Calu3 (cell line): ENCODE data around the gene FUT7. TPM values are rescaled to one million over a fixed set of nuclear protein-coding genes. Genes with fewer than 3 reads are reported as not detected.
"Not testable (repeated sequence)": the region's sequence is repeated elsewhere in the genome, so short reads cannot be mapped to it uniquely, and the experiment has no call there.

Experiments used
- BruUV-seq: library from RNA; stranded (reverse); fragments of 400-500 nt; replicated peaks from 2 replicates; lab custom pipeline; 2021; lab: Mats Ljungman, UMichigan
- CTCF ChIA-PET: fragments of 300-600 bp; sonication (Branson Sonifier 250); formaldehyde crosslinking; loops from one replicate; lab custom pipeline; 2022; ENCODE audit warnings: antibody characterized with exemption; lab: Charles Lee
- DNase-seq: peaks from one replicate; pipeline ENCODE4 v3.0.0; 2022
- H3K27ac Mint-ChIP-seq: one replicate; pipeline ENCODE4 v1.8.0; 2022; ENCODE audit warnings: mixed read lengths; ENCODE audit not compliant: unreplicated experiment
- H3K27me3 Mint-ChIP-seq: one replicate; pipeline ENCODE4 v1.8.0; 2022; ENCODE audit warnings: mixed read lengths; ENCODE audit not compliant: unreplicated experiment
- H3K36me3 Mint-ChIP-seq: one replicate; pipeline ENCODE4 v1.8.0; 2022; ENCODE audit warnings: mild to moderate bottlenecking, moderate library complexity, mixed read lengths; ENCODE audit not compliant: insufficient read depth, unreplicated experiment
- H3K4me1 Mint-ChIP-seq: one replicate; pipeline ENCODE4 v1.8.0; 2022; ENCODE audit warnings: mild to moderate bottlenecking, low read depth, mixed read lengths; ENCODE audit not compliant: unreplicated experiment
- H3K4me3 Mint-ChIP-seq: one replicate; pipeline ENCODE4 v1.8.0; 2022; ENCODE audit warnings: mild to moderate bottlenecking, low read depth, moderate library complexity, mixed read lengths; ENCODE audit not compliant: unreplicated experiment
- H3K9me3 Mint-ChIP-seq: one replicate; pipeline ENCODE4 v1.8.0; 2022; ENCODE audit warnings: low read depth, mixed read lengths; ENCODE audit not compliant: unreplicated experiment
- CTCF ChIP-seq: fragments of 200-600 bp; IDR thresholded peaks from one replicate; pipeline ENCODE4 v1.8.0; 2022; ENCODE audit warnings: antibody characterized with exemption; ENCODE audit not compliant: unreplicated experiment
- intact Hi-C: fragments of 100-400 bp; cut with micrococcal nuclease; formaldehyde crosslinking; loops from one replicate; pipeline ENCODE4 v1.10.0; 2022; ENCODE audit not compliant: unreplicated experiment
- total RNA-seq: library from RNA; stranded (reverse); gene quantifications from 2 replicates; pipeline ENCODE4 v1.2.3, GENCODE V29; 2022

Gene FUT7
- total RNA-seq, 1 experiment from 2014 or later, result not detected

DNA sequence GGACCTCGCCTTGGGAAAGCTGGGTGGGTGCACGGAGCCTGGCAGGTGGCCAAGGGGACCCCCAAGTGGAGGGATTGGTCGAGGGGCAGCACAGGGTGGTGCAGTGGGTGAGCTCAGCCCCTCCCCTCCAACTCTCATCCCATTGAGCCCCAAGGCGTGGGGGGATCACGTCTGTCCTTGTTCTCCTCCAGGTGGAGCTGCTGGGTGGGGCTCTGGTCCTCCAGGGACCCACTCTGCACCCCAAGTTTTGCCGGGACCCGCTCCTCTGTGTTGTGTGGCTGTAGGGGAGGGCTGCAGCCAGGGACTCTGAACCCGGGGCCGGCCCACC lies 3.6 kb upstream of the FUT7 start:
- intact Hi-C loops, result loop anchor here (2.0 kb wide), 2 partner anchors 87 to 249 kb away; no protein-coding TSS in a partner anchor
- Mint-ChIP-seq H3K4me1 (peaks cover 8% of the 10 kb centered on the region), H3K9me3 (no peaks in the 10 kb centered on the region), H3K4me3 (no peak overlapping the region), H3K36me3 (peaks cover 12% of the 10 kb centered on the region), H3K27ac (no peak overlapping the region), H3K27me3 (no peaks in the 10 kb centered on the region)
- no peak for DNase-seq
- no peak for TF ChIP-seq CTCF
- no TSS peak for BruUV-seq
- CTCF ChIA-PET, result interaction anchor here (0.6 to 1.8 kb wide), 9 partner anchors 11 to 215 kb away, joined by 3 to 47 read pairs (median 4); partner anchors contain the start of genes AJM1, NPDC1 and PAXX

GRCh38 chr9:137034709-137035506 lies 3.0 kb upstream of the FUT7 start:
- peak overlapping the region; percentile 55 for H3K4me3 Mint-ChIP-seq
- DNase-seq, result peak; percentile 79
- intact Hi-C loops, result loop anchor here (2.0 kb wide), 2 partner anchors 86 to 248 kb away; no protein-coding TSS in a partner anchor
- H3K36me3 Mint-ChIP-seq, result peaks cover 12% of the 10 kb centered on the region
- TF ChIP-seq CTCF, result peak; percentile 64
- H3K9me3 Mint-ChIP-seq, result no peaks in the 10 kb centered on the region
- H3K27ac Mint-ChIP-seq, result no peak overlapping the region
- H3K27me3 Mint-ChIP-seq, result no peaks in the 10 kb centered on the region
- no TSS peak for BruUV-seq
- CTCF ChIA-PET, result interaction anchor here (0.6 to 1.8 kb wide), 10 partner anchors 12 to 215 kb away, joined by 3 to 47 read pairs (median 4); partner anchors contain the start of genes AJM1, NPDC1 and PAXX
- peaks cover 8% of the 10 kb centered on the region for H3K4me1 Mint-ChIP-seq

DNA sequence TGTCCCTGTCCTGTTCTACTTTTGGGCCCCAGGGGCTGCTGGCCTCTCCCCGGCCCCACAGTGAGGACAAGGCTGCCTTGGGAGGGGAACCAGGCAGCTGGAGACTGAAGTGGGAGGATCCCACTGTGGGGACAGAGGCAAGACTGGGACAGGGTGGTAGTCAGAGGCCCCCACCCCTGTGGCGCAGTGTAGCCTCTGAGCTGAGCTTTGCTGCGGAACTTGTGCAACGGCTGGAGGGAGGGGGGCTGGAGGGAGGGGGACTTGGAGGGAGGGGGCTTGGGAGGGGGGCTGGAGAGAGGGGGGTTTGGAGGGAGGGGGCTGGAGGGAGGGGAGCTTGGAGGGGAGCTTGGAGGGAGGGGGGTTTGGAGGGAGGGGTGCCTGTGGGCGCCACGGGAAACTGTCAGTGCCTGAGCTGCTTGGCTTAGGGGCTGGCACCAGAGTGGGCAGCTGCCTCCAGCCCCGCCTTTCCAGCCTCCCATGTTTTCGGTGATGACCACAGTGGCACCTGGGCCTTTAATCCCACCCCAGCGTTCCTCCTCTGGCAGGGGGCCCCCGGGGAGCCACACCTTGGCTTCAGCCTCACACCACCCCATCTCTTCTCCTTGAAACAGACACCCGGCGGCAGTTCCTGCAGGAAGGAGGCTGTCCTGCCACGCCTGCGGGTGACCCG lies 2.3 kb upstream of the FUT7 start:
- Mint-ChIP-seq H3K27me3 (no peaks in the 10 kb centered on the region), H3K9me3 (no peaks in the 10 kb centered on the region), H3K36me3 (peaks cover 13% of the 10 kb centered on the region), H3K4me1 (peaks cover 8% of the 10 kb centered on the region), H3K4me3 (peak overlapping the region; percentile 55), H3K27ac (no peak overlapping the region)
- BruUV-seq, result no TSS peak
- CTCF ChIA-PET, result interaction anchor here (1.2 to 1.8 kb wide), 5 partner anchors 12 to 192 kb away, joined by 3 to 47 read pairs (median 6); partner anchors contain the start of genes AJM1, NPDC1 and PAXX
- no peak for TF ChIP-seq CTCF
- DNase-seq, result no peak
- intact Hi-C loops, result loop anchor here (2.0 kb wide), 2 partner anchors 85 to 247 kb away; no protein-coding TSS in a partner anchor

GRCh38 chr9:137033481-137033880 lies 1.6 kb upstream of the FUT7 start:
- H3K4me3 Mint-ChIP-seq, H3K4me1 Mint-ChIP-seq, H3K27me3 Mint-ChIP-seq, DNase-seq, H3K27ac Mint-ChIP-seq, CTCF ChIA-PET, intact Hi-C loops, BruUV-seq, H3K9me3 Mint-ChIP-seq: not testable (repeated sequence)
- peaks cover 14% of the 10 kb centered on the region for H3K36me3 Mint-ChIP-seq
